Panc1 (cell line): ENCODE measurements around the gene ILK.

Source experiments
- POLR2AphosphoS5 ChIP-seq: IDR thresholded peaks from 2 replicates; pipeline ENCODE4 v1.6.1; 2012; ENCODE audit warnings: mild to moderate bottlenecking, low read depth, low read length, moderate library complexity
- SIN3A ChIP-seq: IDR thresholded peaks from 2 replicates; pipeline ENCODE4 v1.6.1; 2012; ENCODE audit warnings: low read depth, mild to moderate bottlenecking, low read length, moderate library complexity, borderline replicate concordance; ENCODE audit not compliant: insufficient read depth
- TF ChIP-seq, protein P1 (sequence below): fragments of 450-650 bp; IDR thresholded peaks from 2 replicates; pipeline ENCODE4 v1.5.1; 2017; ENCODE audit warnings: mild to moderate bottlenecking
- TF ChIP-seq, protein P2 (sequence below), 2 experiments: IDR thresholded peaks; 2 replicates each; pipeline ENCODE4 v1.6.1; 2011 to 2012; ENCODE audit warnings: low read depth in 2 of 2, control low read depth in 1 of 2, low read length in 1 of 2, mild to moderate bottlenecking in 1 of 2, moderate library complexity in 1 of 2; ENCODE audit not compliant: insufficient read depth in 1 of 2

DNA sequence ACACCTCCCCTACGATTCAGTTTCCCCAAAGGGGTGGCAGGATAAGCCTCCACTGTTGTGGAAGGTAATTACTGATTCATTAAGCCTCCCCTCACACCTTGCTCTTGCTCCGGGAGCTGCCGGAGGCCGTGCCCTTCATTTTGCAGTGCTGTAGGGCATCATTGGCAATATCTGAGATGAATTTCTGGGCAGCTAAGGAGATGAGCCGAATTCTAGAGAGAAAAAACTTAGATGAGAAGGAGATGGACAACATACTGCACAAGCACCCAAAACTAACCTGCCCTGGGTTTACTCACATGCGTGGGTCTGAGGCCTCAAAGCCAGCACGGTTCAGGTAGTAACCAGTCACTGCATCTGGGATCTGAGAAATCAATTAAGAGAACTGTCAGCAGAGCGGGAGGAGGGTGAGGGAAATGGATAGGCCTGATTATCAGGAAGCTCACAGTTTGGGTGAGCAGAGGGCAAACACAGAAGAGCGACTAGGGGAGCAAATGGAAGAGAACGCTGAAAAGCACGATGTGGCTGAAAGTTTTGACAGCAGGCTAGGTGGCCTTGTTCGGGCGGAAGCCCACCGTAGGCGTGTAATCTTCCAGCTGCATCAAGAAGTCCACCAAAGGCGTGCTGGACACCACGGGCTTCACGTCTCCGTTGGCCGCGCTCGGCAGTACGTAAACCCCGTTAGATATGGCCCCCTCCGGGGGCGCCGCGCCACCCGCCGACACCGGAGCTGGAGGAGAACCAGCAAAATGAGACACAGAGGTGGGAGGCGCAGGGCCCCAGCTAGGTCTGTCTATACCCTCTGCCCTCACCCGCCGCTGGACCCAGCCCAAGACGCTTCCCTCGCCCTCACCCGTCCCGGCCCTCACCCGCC lies 7.8 kb downstream of the ILK start:
- TF ChIP-seq, protein P1, sequence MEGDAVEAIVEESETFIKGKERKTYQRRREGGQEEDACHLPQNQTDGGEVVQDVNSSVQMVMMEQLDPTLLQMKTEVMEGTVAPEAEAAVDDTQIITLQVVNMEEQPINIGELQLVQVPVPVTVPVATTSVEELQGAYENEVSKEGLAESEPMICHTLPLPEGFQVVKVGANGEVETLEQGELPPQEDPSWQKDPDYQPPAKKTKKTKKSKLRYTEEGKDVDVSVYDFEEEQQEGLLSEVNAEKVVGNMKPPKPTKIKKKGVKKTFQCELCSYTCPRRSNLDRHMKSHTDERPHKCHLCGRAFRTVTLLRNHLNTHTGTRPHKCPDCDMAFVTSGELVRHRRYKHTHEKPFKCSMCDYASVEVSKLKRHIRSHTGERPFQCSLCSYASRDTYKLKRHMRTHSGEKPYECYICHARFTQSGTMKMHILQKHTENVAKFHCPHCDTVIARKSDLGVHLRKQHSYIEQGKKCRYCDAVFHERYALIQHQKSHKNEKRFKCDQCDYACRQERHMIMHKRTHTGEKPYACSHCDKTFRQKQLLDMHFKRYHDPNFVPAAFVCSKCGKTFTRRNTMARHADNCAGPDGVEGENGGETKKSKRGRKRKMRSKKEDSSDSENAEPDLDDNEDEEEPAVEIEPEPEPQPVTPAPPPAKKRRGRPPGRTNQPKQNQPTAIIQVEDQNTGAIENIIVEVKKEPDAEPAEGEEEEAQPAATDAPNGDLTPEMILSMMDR: no peak
- TF ChIP-seq POLR2AphosphoS5 (no peak; the same call in 1 of the 2 replicates), SIN3A (0 out of 2 replicates have a peak, but pooled peaks have one; percentile 27)
- TF ChIP-seq, protein P2, sequence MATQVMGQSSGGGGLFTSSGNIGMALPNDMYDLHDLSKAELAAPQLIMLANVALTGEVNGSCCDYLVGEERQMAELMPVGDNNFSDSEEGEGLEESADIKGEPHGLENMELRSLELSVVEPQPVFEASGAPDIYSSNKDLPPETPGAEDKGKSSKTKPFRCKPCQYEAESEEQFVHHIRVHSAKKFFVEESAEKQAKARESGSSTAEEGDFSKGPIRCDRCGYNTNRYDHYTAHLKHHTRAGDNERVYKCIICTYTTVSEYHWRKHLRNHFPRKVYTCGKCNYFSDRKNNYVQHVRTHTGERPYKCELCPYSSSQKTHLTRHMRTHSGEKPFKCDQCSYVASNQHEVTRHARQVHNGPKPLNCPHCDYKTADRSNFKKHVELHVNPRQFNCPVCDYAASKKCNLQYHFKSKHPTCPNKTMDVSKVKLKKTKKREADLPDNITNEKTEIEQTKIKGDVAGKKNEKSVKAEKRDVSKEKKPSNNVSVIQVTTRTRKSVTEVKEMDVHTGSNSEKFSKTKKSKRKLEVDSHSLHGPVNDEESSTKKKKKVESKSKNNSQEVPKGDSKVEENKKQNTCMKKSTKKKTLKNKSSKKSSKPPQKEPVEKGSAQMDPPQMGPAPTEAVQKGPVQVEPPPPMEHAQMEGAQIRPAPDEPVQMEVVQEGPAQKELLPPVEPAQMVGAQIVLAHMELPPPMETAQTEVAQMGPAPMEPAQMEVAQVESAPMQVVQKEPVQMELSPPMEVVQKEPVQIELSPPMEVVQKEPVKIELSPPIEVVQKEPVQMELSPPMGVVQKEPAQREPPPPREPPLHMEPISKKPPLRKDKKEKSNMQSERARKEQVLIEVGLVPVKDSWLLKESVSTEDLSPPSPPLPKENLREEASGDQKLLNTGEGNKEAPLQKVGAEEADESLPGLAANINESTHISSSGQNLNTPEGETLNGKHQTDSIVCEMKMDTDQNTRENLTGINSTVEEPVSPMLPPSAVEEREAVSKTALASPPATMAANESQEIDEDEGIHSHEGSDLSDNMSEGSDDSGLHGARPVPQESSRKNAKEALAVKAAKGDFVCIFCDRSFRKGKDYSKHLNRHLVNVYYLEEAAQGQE (IDR thresholded peaks at IDR 0.05; ENCODE audit: insufficient read depth in 1 of 2, low read depth in 2 of 2, low read length in 1 of 2): no peak
